NCI-H146 treated with DMSO at 0.1 percent for 48 hours (cell line): ENCODE results near the gene WDR86.

Source experiments
- DNase-seq: peaks from one replicate; lab custom pipeline; 2025; ENCODE audit not compliant: unreplicated experiment; lab: John Stamatoyannopoulos, UW

Gene WDR86

DNA sequence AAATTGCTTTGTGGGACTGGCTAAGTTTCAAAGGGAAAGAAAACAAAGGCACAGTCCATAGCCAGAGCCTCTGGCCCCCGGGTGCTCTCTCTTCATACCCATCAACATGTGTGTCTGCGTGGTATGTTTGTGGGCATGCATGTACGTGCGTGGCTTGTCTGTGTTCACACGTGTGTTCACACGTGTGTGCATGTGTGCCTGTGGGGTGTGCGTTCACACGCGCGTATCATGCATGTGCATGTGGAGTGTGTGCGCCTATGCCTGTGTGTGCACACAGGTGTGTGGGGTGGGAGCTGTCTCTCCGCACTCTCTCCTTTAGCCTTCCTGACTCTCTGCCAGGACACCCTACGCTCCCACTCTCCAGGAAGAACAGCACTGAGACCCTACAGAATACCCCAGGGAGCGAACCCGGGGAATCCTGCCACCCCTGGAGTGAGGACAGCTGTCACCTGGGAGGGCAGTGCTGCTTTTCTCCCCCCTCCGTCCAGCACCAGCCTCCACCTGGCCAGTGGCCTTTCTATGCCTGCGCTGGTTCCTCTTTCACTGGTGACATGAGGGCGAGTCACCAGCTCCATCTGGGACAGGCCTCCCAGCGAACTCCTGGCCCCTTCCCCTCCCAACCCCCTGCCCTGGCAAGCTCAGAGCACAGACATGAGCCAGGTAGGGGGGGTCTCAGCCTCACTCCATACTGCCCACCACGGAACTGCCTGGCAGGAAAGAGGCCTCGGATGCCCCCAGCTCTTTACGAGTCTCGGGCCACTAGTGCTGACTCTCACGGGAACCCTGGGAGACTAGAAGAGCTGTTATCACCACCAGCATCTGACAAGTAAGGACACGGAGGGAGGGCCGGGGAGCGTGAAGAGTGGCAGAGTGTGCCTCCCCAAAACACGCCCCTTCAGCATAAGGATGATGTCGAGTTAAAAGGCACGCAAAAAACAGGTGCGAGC is 16.5 kb downstream of the WDR86 start:
- no peak for DNase-seq

DNA sequence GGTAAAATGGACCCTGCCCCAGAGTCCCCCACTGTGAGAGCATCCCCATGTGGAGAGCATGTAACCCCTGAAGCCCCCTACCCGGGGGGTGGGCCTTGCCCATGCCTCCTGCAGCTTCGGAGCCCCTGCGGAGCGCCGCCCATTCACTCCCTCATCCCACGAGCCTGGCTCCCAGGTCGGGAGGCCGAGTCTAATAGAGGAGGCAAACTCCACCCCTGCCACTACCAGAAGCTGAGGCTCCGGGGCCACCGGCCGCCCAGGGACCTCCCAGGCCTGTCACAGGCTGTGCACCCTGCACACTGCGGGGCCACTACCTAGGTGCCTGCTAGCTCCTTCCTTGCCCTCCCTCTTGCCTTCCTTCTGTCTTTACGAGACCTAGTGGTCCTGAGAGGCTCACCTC is 17.4 kb downstream of the WDR86 start:
- DNase-seq: no peak

DNA sequence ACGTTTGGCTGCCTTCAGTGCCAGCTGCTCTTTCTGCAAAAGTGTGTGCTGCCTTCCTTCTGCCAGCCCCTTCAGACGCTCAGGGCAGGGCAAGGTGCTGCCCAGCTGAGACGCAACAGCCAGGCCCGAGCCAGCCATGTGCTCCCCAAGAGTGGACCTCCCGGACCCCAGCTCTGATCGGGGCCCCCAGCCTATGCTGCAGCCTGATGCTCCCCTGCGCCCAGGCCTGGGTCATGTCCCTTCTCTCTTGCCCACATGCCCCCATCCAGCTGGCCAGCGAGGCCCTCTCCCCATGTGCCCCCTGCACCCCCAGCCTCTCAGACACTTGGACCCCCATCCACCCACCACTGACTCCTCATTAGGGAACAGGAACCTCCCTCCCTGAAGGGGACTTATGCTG is 17.8 kb downstream of the WDR86 start:
- DNase-seq: no peak

- DNase-seq: no peak
Observed at GRCh38 chr7:151391358-151391730, 18.5 kb downstream of the WDR86 start.

DNA sequence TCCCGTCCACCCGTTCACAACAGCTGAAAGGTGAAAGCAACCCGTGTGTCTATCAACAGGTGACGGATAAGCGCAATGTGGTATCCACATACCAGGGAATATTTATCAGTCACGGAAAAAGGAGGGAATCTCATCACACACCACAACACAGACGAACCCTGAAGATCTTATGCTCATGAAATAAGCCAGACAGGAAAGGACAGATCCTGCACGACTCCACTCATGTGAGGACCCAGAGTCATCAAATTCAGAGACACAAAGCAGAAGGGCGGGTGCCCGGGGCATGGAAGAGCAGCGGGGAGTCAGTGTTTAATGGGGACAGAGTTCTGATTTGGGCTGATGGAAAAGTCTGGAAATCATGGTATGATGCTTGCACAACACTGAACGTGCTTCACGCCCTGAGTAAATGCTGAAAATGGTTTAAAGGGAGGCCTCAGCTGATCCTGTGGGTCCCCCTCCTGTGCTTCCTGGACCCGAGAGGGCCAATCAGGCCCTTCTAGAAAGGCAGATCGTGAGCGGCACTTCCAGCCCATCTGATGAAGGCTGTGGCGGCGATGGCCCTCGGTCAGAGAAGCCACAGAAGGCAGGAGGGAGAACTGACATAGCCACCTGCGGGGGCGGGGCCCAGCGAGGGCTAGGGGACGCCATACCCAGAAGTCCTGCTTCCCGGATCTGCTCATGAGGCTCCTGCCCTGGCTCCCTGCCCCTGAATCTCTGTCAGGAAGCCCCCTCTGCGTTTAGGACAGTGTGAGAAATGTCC is 19.1 kb downstream of the WDR86 start:
- no peak for DNase-seq

GRCh38 chr7:151389768-151390597 is 19.9 kb downstream of the WDR86 start:
- DNase-seq: no peak

DNA sequence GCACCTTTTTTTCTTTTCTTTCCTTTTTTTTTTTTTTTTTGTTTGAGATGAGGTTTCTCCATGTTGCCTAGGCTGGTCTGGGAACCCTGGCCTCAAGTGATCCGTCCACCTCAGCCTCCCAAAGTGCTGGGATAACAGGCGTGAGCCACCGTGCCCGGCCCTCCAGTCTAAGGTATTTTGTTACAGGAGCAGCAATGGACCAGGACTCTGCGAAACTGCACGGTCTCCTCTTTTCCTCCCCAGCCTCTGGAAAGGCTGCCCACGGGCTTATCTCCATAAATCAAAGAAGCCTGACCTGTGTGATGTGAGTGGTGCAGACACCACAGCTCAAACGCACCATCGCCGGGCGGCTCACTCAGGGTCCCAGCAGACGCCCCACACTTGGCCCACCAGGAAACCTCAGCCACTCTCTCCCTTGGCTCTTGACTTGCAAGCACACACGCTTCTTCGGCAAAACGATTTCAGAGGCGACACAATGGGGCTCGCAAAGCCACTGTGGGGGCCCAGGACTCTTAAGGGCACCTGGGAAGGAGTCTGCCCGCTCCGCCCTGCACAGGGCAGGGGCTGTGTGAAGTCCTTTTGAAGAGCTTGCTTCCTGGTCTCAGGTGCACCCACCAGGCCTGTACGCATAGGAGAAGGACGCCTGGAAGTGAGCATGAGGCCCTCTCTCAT is 20.6 kb downstream of the WDR86 start:
- no peak for DNase-seq

DNA sequence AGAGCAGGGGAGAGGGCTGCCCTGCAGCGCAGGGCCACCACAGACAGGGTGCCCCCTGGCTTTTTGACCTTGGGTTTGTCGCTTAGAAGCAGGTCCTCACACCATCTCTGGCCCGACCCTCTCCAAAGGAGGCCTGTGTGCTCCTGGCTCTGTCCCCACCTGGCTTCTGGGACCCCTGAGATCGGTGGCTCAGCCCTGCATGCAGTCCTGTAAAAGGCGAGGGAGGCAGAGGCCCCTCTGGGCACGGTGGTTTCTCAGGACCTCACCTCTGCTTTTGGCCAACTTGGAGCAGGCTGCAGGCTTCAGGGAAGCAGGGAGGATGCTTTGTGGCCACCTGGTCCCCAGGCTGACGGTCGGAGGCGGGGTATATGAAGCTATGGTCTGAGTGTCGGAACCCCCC is 21.4 kb downstream of the WDR86 start:
- no peak for DNase-seq

- DNase-seq: no peak
Observed at GRCh38 chr7:151388007-151388297, 21.9 kb downstream of the WDR86 start.

GRCh38 chr7:151387161-151388006 is 22.5 kb downstream of the WDR86 start:
- DNase-seq: no peak

- no peak for DNase-seq
Observed at GRCh38 chr7:151386301-151387160, 23.3 kb downstream of the WDR86 start.

GRCh38 chr7:151385626-151386300 is 24.1 kb downstream of the WDR86 start:
- no peak for DNase-seq

GRCh38 chr7:151384776-151385625 is 24.8 kb downstream of the WDR86 start:
- DNase-seq: no peak

DNA sequence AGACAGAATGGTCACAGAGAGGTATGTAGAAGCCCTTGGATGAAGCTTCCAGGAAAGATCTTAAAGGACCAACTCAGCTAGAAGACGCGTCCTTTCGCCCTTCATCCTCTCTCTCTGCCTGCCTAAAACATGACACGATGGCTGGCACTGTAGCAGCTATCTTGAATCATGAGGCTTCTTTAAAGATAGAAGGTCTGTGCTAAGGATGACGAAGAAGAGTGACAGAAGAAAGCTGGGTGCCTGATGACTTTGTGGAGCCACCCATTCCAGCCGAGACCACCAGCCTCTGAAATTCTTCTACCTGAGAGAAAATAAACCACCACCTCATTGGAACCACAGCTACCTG is 25.5 kb downstream of the WDR86 start:
- no peak for DNase-seq

DNA sequence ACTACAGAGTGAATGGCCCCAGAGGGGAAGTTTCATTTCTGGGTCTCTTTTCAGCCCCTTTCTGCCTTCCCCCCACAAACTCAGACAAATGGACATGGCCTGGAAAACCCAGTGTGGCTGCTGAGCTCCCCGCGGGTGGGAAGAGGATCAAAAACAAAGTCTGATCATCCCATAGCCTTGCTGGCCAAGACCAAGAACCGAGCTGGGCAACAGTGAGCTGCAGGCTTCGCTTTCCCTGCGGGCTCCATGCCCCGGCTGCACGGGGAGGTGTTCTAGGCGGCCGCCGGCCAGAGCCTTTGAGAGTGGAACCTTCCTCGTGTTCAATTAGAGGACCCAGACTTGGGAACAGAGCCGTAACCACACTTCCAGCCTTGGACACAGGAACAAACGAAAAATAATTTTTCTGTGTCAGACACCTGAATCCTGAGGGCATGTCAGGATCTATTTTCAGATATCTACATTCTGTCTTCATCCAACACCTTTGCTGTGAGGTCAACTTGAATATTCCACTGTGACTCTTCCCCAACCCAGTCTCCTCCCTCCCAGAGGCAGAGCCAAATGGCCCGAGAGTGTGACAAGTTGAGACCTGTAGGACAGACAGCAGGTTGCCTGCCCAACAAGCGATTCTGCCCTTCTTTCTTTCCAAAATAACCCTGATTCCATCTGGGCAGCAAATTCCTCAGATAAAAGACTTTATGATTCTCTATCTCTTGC is 26.0 kb downstream of the WDR86 start:
- DNase-seq: no peak

DNA sequence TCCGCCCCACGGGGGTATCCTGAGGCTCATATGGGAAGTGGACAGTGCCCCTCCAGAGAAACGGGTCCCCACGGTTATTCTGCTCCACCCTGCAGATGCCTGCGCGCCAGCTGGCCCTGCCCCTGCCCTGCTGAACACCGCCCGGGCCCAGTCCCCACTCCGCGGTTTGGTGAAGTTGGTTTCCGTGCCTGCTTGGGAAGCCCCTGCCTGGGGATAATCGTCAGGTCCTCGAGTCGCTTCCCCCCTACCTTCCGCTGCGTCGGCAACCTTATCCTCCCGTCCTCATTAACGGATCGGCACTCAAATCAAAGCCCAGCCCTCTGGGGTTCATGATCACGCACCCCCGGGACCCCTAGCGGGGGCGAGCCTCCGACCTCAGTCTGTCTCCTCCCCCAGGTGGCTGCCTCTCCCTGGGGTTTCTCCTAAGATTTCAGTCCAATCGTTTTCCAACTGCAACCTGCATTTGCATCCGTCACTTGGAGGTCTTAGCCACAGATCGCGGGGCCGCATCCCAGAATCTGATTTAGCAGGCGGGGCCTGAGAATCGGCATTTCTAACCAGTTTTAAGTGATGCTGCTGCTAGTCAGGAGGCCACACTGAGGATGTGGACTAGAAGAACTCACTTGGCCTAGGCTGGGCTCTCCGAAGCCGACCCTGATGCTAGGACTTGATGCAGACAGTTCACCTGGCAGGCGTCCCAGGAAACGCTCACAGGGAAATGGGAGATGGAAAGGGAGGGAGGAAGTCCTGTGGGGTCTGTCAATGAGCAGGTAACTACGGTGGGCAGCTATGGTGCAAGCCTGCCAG is 27.6 kb downstream of the WDR86 start:
- DNase-seq: no peak
